OCI-LY1 (cell line): ENCODE measurements around the gene NXN.

Experiments used
- CTCF ChIP-seq: fragments of 200-600 bp; sonication (generic), shearing (Covaris generic); IDR thresholded peaks from 2 replicates; pipeline ENCODE4 v1.5.1; 2017; ENCODE audit warnings: mild to moderate bottlenecking, antibody characterized with exemption, low read length, moderate library complexity, mixed read lengths
- EZH2 ChIP-seq: fragments of 200-600 bp; sonication (generic), shearing (Covaris generic); IDR thresholded peaks from 2 replicates; pipeline ENCODE4 v1.8.0; 2017; ENCODE audit warnings: borderline replicate concordance, mixed run types, mild to moderate bottlenecking, antibody characterized with exemption, low read length, moderate library complexity, mixed read lengths

DNA sequence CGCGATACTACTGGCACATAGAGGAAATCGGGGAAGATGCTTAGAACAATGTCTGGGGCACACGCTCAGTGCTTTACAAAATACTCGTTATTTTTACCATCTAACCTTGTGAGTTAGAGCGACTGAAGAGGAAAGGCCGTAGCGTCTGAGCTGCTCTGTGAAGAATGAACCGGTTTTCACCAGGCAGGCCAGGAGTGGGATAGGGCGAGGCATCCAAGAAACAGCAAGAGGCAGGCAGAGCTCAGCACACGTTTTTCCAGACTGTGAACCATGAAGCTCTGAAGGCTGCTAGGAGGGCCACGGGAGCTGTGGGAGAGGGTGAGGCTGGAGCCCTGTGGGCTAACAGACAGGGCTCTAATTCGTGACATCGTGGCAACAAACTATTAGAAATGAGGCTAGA is 101.9 kb downstream of the NXN start:
- no peak for TF ChIP-seq CTCF
- TF ChIP-seq EZH2: no peak
